Ascending aorta (tissue), 2 donors: Measurements from ENCODE around the gene NPAS3. TPM values are rescaled to one million over a fixed set of nuclear protein-coding genes. Genes with fewer than 3 reads are reported as not detected.
A peak's percentile ranks its signal among the peaks of the same experiment; 100 is the strongest.

Experiments used
- DNase-seq, 2 donors: peaks; one replicate each; pipeline ENCODE4 v3.0.0-alpha.2; 2019; ENCODE audit warnings: low spot score in 2 of 2
- H3K27ac ChIP-seq, 2 donors: fragments of 200-600 bp; sonication (generic); one replicate each; pipeline ENCODE4 v1.5.1; 2016 to 2017; ENCODE audit warnings: mild to moderate bottlenecking in 1 of 2
- H3K27me3 ChIP-seq: fragments of 200-600 bp; sonication (generic); one replicate; pipeline ENCODE4 v1.5.1; 2017
- H3K36me3 ChIP-seq, 2 donors: fragments of 200-600 bp; sonication (generic); one replicate each; pipeline ENCODE4 v1.5.1; 2016
- H3K4me1 ChIP-seq, 2 donors: fragments of 200-600 bp; sonication (generic); one replicate each; pipeline ENCODE4 v1.5.1; 2016 to 2017; ENCODE audit warnings: mild to moderate bottlenecking in 1 of 2
- H3K4me3 ChIP-seq, 2 donors: fragments of 200-600 bp; sonication (generic); one replicate each; pipeline ENCODE4 v1.5.1; 2016 to 2017; ENCODE audit warnings: mild to moderate bottlenecking in 1 of 2
- H3K9me3 ChIP-seq, 2 donors: fragments of 200-600 bp; sonication (generic); one replicate each; pipeline ENCODE4 v1.5.1; 2016
- CTCF ChIP-seq, 3 experiments: fragments of 200-600 bp in 2 of 3; fragments of 450-650 bp in 1 of 3; sonication (generic) in 2 of 3; IDR thresholded peaks; one replicate each; pipeline ENCODE4 v1.5.1; 2016 to 2019; ENCODE audit warnings: antibody characterized with exemption in 3 of 3, mild to moderate bottlenecking in 1 of 3, moderate library complexity in 1 of 3
- intact Hi-C: fragments of 100-400 bp; cut with DNase I; formaldehyde crosslinking; loops from one replicate; pipeline ENCODE4 v1.15.1; 2023
- total RNA-seq: library from RNA; depleted of rRNA; stranded (reverse); fragments of >200 nt; gene quantifications from one replicate; pipeline ENCODE4 v1.1.0, GENCODE V29; 2016

NPAS3 gene
- total RNA-seq, 1 donor from 2014 or later: not detected

GRCh38 chr14:33792009-33792719 is 853.5 kb downstream of the NPAS3 start:
- H3K36me3 ChIP-seq: no peaks in the 10 kb centered on the region
- TF ChIP-seq CTCF (IDR thresholded peaks at IDR 0.05): no peak
- H3K4me1 ChIP-seq: no peaks in the 10 kb centered on the region
- no peak for DNase-seq
- no peak overlapping the region for H3K27ac ChIP-seq
- peak overlapping the region; percentile 29 to 54 for H3K4me3 ChIP-seq
- intact Hi-C loops: loop anchor here (2.0 to 10.0 kb wide), 2 partner anchors 1067 to 1215 kb away; no protein-coding TSS in a partner anchor
- no peaks in the 10 kb centered on the region for H3K27me3 ChIP-seq
- no peaks in the 10 kb centered on the region for H3K9me3 ChIP-seq

- Histone ChIP-seq H3K4me1 (no peaks in the 10 kb centered on the region), H3K36me3 (no peaks in the 10 kb centered on the region), H3K27me3 (no peaks in the 10 kb centered on the region), H3K4me3 (peak overlapping the region; percentile 29 to 54), H3K27ac (peak overlapping the region; percentile 44), H3K9me3 (no peaks in the 10 kb centered on the region)
- intact Hi-C loops: loop anchor here (2.0 to 10.0 kb wide), 2 partner anchors 1068 to 1216 kb away; no protein-coding TSS in a partner anchor
- TF ChIP-seq CTCF (IDR thresholded peaks at IDR 0.05): peak; percentile 74 to 94 (median 94)
- DNase-seq: peak in 1 of 2 donors; percentile 81
Measured at GRCh38 chr14:33792720-33793368, 854.2 kb downstream of the NPAS3 start.

- Histone ChIP-seq H3K27me3 (no peaks in the 10 kb centered on the region), H3K4me3 (peak overlapping the region in 1 of 2 donors; percentile 54), H3K9me3 (no peaks in the 10 kb centered on the region), H3K4me1 (no peaks in the 10 kb centered on the region), H3K36me3 (no peaks in the 10 kb centered on the region), H3K27ac (peak overlapping the region; percentile 44)
- no peak for TF ChIP-seq CTCF (IDR thresholded peaks at IDR 0.05)
- DNase-seq: no peak
- intact Hi-C loops: loop anchor here (2.0 to 10.0 kb wide), 2 partner anchors 1069 to 1217 kb away; no protein-coding TSS in a partner anchor
Measured at GRCh38 chr14:33793398-33794110, 854.9 kb downstream of the NPAS3 start.

GRCh38 chr14:33794791-33795305 is 856.2 kb downstream of the NPAS3 start:
- no peak for DNase-seq
- no peak for TF ChIP-seq CTCF (IDR thresholded peaks at IDR 0.05)
- Histone ChIP-seq H3K4me3 (no peak overlapping the region), H3K36me3 (no peaks in the 10 kb centered on the region), H3K9me3 (no peaks in the 10 kb centered on the region), H3K27me3 (no peaks in the 10 kb centered on the region), H3K27ac (no peak overlapping the region), H3K4me1 (no peaks in the 10 kb centered on the region)
- intact Hi-C loops: loop anchor here (10.0 kb wide), 1 partner anchor 1070 kb away; no protein-coding TSS in a partner anchor

- no peak for DNase-seq
- intact Hi-C loops: loop anchor here (10.0 kb wide), 1 partner anchor 1072 kb away; no protein-coding TSS in a partner anchor
- TF ChIP-seq CTCF (IDR thresholded peaks at IDR 0.05): no peak
Measured at GRCh38 chr14:33796356-33796755, 857.7 kb downstream of the NPAS3 start.

More at GRCh38 chr14:33796356-33796755, 857.7 kb downstream of the NPAS3 start:
- no peaks in the 10 kb centered on the region for H3K9me3 ChIP-seq
- H3K27ac ChIP-seq: no peak overlapping the region
- H3K27me3 ChIP-seq: no peaks in the 10 kb centered on the region
- no peak overlapping the region for H3K4me3 ChIP-seq
- no peaks in the 10 kb centered on the region for H3K4me1 ChIP-seq
- no peaks in the 10 kb centered on the region for H3K36me3 ChIP-seq
